H1 (cell line): Measurements from ENCODE around the gene JAG2. TPM values are rescaled to one million over a fixed set of nuclear protein-coding genes. Genes with fewer than 3 reads are reported as not detected.

Experiments
- CTCF ChIA-PET: fragments of 300-600 bp; sonication (Branson Sonifier 250); formaldehyde crosslinking; loops from one replicate; lab custom pipeline; 2021; ENCODE audit not compliant: partially characterized antibody; lab: Charles Lee
- POLR2A ChIA-PET: fragments of 300-600 bp; sonication (Branson Sonifier 250); formaldehyde crosslinking; loops from one replicate; lab custom pipeline; 2021; ENCODE audit warnings: inconsistent platforms; ENCODE audit not compliant: partially characterized antibody; lab: Charles Lee
- DNase-seq, 2 experiments: peaks; one replicate each; pipeline versions ENCODE4 v3.0.0 to v3.0.0-alpha.2; 2010 to 2022; ENCODE audit warnings: low spot score in 2 of 2, low read depth in 1 of 2, mixed read lengths in 1 of 2
- FAIRE-seq: peaks from 2 replicates; lab custom pipeline; 2011; peaks lifted over from hg19 to GRCh38; lab: Jason Lieb, UNC
- H2AFZ ChIP-seq: 2 replicates; pipeline ENCODE4 v1.8.1; 2012; ENCODE audit warnings: low read length, inconsistent platforms
- H2AK5ac ChIP-seq: 2 replicates; pipeline ENCODE4 v1.6.1; 2013; ENCODE audit warnings: low read depth, low read length
- H2BK120ac ChIP-seq: replicated peaks from 2 replicates; pipeline ENCODE3; 2013; ENCODE audit warnings: low read depth, low read length, inconsistent platforms
- H2BK12ac ChIP-seq: 2 replicates; pipeline ENCODE4 v1.6.1; 2013; ENCODE audit warnings: low read depth, low read length
- H2BK15ac ChIP-seq: 2 replicates; pipeline ENCODE4 v1.6.1; 2013; ENCODE audit warnings: low read length
- H2BK20ac ChIP-seq: 2 replicates; pipeline ENCODE4 v1.6.1; 2013; ENCODE audit warnings: low read length
- H2BK5ac ChIP-seq: 2 replicates; pipeline ENCODE4 v1.6.1; 2013; ENCODE audit warnings: low read depth, low read length
- H3K14ac ChIP-seq: 2 replicates; pipeline ENCODE4 v1.6.1; 2013; ENCODE audit warnings: inconsistent platforms; ENCODE audit not compliant: insufficient read length
- H3K18ac ChIP-seq: 2 replicates; pipeline ENCODE4 v1.6.1; 2013; ENCODE audit warnings: low read length; ENCODE audit errors: extremely low read depth
- H3K23ac ChIP-seq: 2 replicates; pipeline ENCODE4 v1.6.1; 2013; ENCODE audit warnings: inconsistent platforms; ENCODE audit not compliant: insufficient read length
- H3K23me2 ChIP-seq: 2 replicates; pipeline ENCODE4 v1.6.1; 2013; ENCODE audit warnings: low read depth, low read length
- H3K27ac ChIP-seq: 2 replicates; pipeline ENCODE4 v1.6.1; 2011; ENCODE audit warnings: low read depth, low read length, inconsistent platforms
- H3K27me3 ChIP-seq, 4 experiments: replicated peaks in 1 of 4; 1 replicate in 1 of 4; 2 replicates in 3 of 4; pipeline versions ENCODE4 v1.6.1 to v1.8.1; 2011 to 2013; ENCODE audit warnings: low read length in 3 of 4, mild to moderate bottlenecking in 3 of 4, inconsistent platforms in 2 of 4, mixed read lengths in 2 of 4, moderate library complexity in 1 of 4; ENCODE audit not compliant: control insufficient read depth in 3 of 4, insufficient read depth in 3 of 4; ENCODE audit errors: extremely low read depth in 1 of 4
- H3K36me3 ChIP-seq, 4 experiments: 2 replicates each; pipeline versions ENCODE4 v1.6.1 to v1.8.1; 2011 to 2013; ENCODE audit warnings: mild to moderate bottlenecking in 4 of 4, low read length in 3 of 4, moderate library complexity in 2 of 4, control low read depth in 1 of 4, inconsistent platforms in 1 of 4; ENCODE audit not compliant: insufficient read depth in 4 of 4, control insufficient read depth in 2 of 4
- H3K4ac ChIP-seq: replicated peaks from 2 replicates; pipeline ENCODE3; 2013; ENCODE audit warnings: low read length, low read depth, mixed read lengths, inconsistent platforms; ENCODE audit not compliant: insufficient read length
- H3K4me1 ChIP-seq, 4 experiments: replicated peaks in 1 of 4; 1 replicate in 1 of 4; 2 replicates in 3 of 4; pipeline versions ENCODE4 v1.6.1 to v1.8.1; 2011 to 2013; ENCODE audit warnings: low read length in 3 of 4, inconsistent platforms in 2 of 4, mixed read lengths in 1 of 4; ENCODE audit not compliant: insufficient read depth in 4 of 4, control insufficient read depth in 3 of 4
- H3K4me2 ChIP-seq, 2 experiments: 2 replicates each; pipeline versions ENCODE4 v1.6.1 to v1.8.1; 2011 to 2013; ENCODE audit warnings: low read depth in 2 of 2, low read length in 2 of 2, control low read depth in 1 of 2, inconsistent platforms in 1 of 2, mild to moderate bottlenecking in 1 of 2; ENCODE audit not compliant: insufficient read depth in 1 of 2
- H3K4me3 ChIP-seq, 4 experiments: fragments of 200-600, 300-600 bp in 1 of 4; sonication (generic), shearing (Covaris generic), sonication (Bioruptor Twin) in 1 of 4; 2 replicates each; pipeline versions ENCODE4 v1.5.1 to v1.8.1; 2011 to 2016; ENCODE audit warnings: low read length in 4 of 4, low read depth in 3 of 4, control low read depth in 2 of 4, inconsistent platforms in 2 of 4, mild to moderate bottlenecking in 2 of 4, mixed read lengths in 1 of 4, moderate library complexity in 1 of 4; ENCODE audit not compliant: insufficient read depth in 2 of 4; ENCODE audit errors: extremely low read depth in 1 of 4
- H3K56ac ChIP-seq: replicated peaks from 2 replicates; pipeline ENCODE3; 2013; ENCODE audit warnings: low read depth, mild to moderate bottlenecking, mixed read lengths, low read length, inconsistent platforms; ENCODE audit not compliant: insufficient read length
- H3K79me1 ChIP-seq: 2 replicates; pipeline ENCODE4 v1.6.1; 2013; ENCODE audit warnings: low read depth, low read length, control low read depth
- H3K79me2 ChIP-seq, 2 experiments: 2 replicates each; pipeline versions ENCODE4 v1.6.1 to v1.8.1; 2012 to 2013; ENCODE audit warnings: low read length in 2 of 2, mild to moderate bottlenecking in 2 of 2, inconsistent platforms in 1 of 2; ENCODE audit not compliant: insufficient read depth in 2 of 2, control insufficient read depth in 1 of 2
- H3K9ac ChIP-seq, 4 experiments: replicated peaks in 1 of 4; 1 replicate in 1 of 4; 2 replicates in 3 of 4; pipeline versions ENCODE4 v1.6.1 to v1.8.1; 2011 to 2013; ENCODE audit warnings: low read depth in 3 of 4, low read length in 3 of 4, control low read depth in 2 of 4, mild to moderate bottlenecking in 2 of 4, moderate library complexity in 2 of 4, inconsistent platforms in 1 of 4; ENCODE audit errors: extremely low read depth in 1 of 4
- H3K9me3 ChIP-seq, 2 experiments: 2 replicates each; pipeline versions ENCODE4 v1.6.1 to v1.8.1; 2012 to 2013; ENCODE audit warnings: mild to moderate bottlenecking in 2 of 2, moderate library complexity in 2 of 2, control low read depth in 1 of 2, inconsistent platforms in 1 of 2, low read depth in 1 of 2, low read length in 1 of 2, mixed read lengths in 1 of 2; ENCODE audit not compliant: insufficient read depth in 2 of 2
- H4K20me1 ChIP-seq, 2 experiments: replicated peaks in 1 of 2; 2 replicates each; pipeline versions ENCODE3 to v1.8.1; 2011 to 2013; ENCODE audit warnings: inconsistent platforms in 2 of 2, low read length in 2 of 2, mild to moderate bottlenecking in 1 of 2; ENCODE audit not compliant: insufficient read depth in 2 of 2, control insufficient read depth in 1 of 2
- H4K5ac ChIP-seq: 2 replicates; pipeline ENCODE4 v1.6.1; 2013; ENCODE audit warnings: low read length, low read depth, mixed read lengths, inconsistent platforms; ENCODE audit not compliant: insufficient read length
- H4K8ac ChIP-seq: 2 replicates; pipeline ENCODE4 v1.8.0; 2013; ENCODE audit warnings: mild to moderate bottlenecking, moderate library complexity, low read length, inconsistent platforms; ENCODE audit not compliant: insufficient read depth; ENCODE audit errors: extremely low read depth
- H4K91ac ChIP-seq: replicated peaks from 2 replicates; pipeline ENCODE3; 2013; ENCODE audit warnings: low read length, mixed read lengths, inconsistent platforms; ENCODE audit not compliant: insufficient read length
- CEBPB ChIP-seq: IDR thresholded peaks from 2 replicates; pipeline ENCODE4 v1.6.1; 2012; ENCODE audit warnings: low read depth, low read length
- CREB1 ChIP-seq: IDR thresholded peaks from 2 replicates; pipeline ENCODE4 v1.6.1; 2012; ENCODE audit warnings: inconsistent platforms
- EP300 ChIP-seq, 2 experiments: IDR thresholded peaks; 1 replicate in 1 of 2; 2 replicates in 1 of 2; pipeline ENCODE4 v1.6.1; 2011 to 2012; ENCODE audit warnings: low read depth in 2 of 2, low read length in 2 of 2, mild to moderate bottlenecking in 2 of 2, borderline replicate concordance in 1 of 2, inconsistent platforms in 1 of 2, moderate library complexity in 1 of 2
- JUN ChIP-seq: IDR thresholded peaks from 2 replicates; pipeline ENCODE4 v1.6.1; 2011; ENCODE audit warnings: low read depth, mild to moderate bottlenecking, improper control_type of control experiment, low read length
- NRF1 ChIP-seq: IDR thresholded peaks from 2 replicates; pipeline ENCODE4 v1.6.1; 2011; ENCODE audit warnings: mild to moderate bottlenecking, low read depth, low read length, improper control_type of control experiment
- RFX5 ChIP-seq: IDR thresholded peaks from 2 replicates; pipeline ENCODE4 v1.6.1; 2011; ENCODE audit warnings: low read depth, low read length, improper control_type of control experiment, borderline replicate concordance
- RNF2 ChIP-seq: fragments of 200-900, 300-1000 bp; sonication (generic); IDR thresholded peaks from 2 replicates; pipeline ENCODE4 v1.7.1; 2016; ENCODE audit warnings: borderline replicate concordance, low read depth, mild to moderate bottlenecking, antibody characterized with exemption, low read length; ENCODE audit not compliant: poor library complexity, severe bottlenecking; ENCODE audit errors: missing control alignments
- RXRA ChIP-seq: IDR thresholded peaks from 2 replicates; pipeline ENCODE4 v1.6.1; 2011; ENCODE audit warnings: low read depth, mild to moderate bottlenecking, low read length, moderate library complexity; ENCODE audit not compliant: insufficient read depth
- SP2 ChIP-seq: IDR thresholded peaks from 2 replicates; pipeline ENCODE4 v1.6.1; 2012; ENCODE audit warnings: mild to moderate bottlenecking, low read length, inconsistent platforms
- SRF ChIP-seq: IDR thresholded peaks from 2 replicates; pipeline ENCODE4 v1.6.1; 2011; ENCODE audit warnings: mild to moderate bottlenecking, low read depth, low read length, moderate library complexity
- TAF1 ChIP-seq: IDR thresholded peaks from 2 replicates; pipeline ENCODE4 v1.6.1; 2011; ENCODE audit warnings: mild to moderate bottlenecking, low read depth, low read length
- TEAD4 ChIP-seq: IDR thresholded peaks from 2 replicates; pipeline ENCODE4 v1.6.1; 2012; ENCODE audit warnings: low read depth, low read length, inconsistent platforms, mixed read lengths
- WGBS, 2 experiments: shearing (Covaris generic) in 1 of 2; methylation state at CpG; one replicate each; pipeline versions ENCODE4 v1.1.6 to v1.1.7; 2013 to 2015; ENCODE audit warnings: low lambda C conversion rate in 2 of 2, mixed read lengths in 2 of 2, inconsistent platforms in 1 of 2, low coverage in 1 of 2, missing lambda C conversion rate in 1 of 2; ENCODE audit not compliant: insufficient replicate concordance in 2 of 2, insufficient coverage in 1 of 2, insufficient read length in 1 of 2; ENCODE audit errors: extremely low coverage in 1 of 2, missing lambda C conversion rate in 1 of 2; 5-methylcytosine and 5-hydroxymethylcytosine counted together
- polyA plus RNA-seq, 7 experiments: library from polyadenylated mRNA; depleted of rRNA in 3 of 7; stranded (reverse) in 5 of 7; unstranded in 2 of 7; fragments of >200 nt in 5 of 7; fragments of 200-250 nt in 2 of 7; gene quantifications; 1 replicate in 5 of 7; 2 replicates in 1 of 7; 4 replicates in 1 of 7; pipeline versions ENCODE4 v1.2.1 to v1.2.3, GENCODE V29; 2011 to 2013; ENCODE audit warnings: missing spikeins in 2 of 7, mixed read lengths in 2 of 7
- total RNA-seq: library from RNA; stranded (reverse); fragmentation: NEBNext Ultra II Directional; extraction: Animal tissue kit (Norgen Biotek cat#: 25700); gene quantifications from 2 replicates; pipeline ENCODE4 v1.2.1, GENCODE V29; 2021

The JAG2 gene
- total and polyA plus RNA-seq, 2 of the 8 experiments (the other 6 are each of a cell fraction or from before 2014, with no cell fraction given): 2.8 to 6.2 TPM

DNA sequence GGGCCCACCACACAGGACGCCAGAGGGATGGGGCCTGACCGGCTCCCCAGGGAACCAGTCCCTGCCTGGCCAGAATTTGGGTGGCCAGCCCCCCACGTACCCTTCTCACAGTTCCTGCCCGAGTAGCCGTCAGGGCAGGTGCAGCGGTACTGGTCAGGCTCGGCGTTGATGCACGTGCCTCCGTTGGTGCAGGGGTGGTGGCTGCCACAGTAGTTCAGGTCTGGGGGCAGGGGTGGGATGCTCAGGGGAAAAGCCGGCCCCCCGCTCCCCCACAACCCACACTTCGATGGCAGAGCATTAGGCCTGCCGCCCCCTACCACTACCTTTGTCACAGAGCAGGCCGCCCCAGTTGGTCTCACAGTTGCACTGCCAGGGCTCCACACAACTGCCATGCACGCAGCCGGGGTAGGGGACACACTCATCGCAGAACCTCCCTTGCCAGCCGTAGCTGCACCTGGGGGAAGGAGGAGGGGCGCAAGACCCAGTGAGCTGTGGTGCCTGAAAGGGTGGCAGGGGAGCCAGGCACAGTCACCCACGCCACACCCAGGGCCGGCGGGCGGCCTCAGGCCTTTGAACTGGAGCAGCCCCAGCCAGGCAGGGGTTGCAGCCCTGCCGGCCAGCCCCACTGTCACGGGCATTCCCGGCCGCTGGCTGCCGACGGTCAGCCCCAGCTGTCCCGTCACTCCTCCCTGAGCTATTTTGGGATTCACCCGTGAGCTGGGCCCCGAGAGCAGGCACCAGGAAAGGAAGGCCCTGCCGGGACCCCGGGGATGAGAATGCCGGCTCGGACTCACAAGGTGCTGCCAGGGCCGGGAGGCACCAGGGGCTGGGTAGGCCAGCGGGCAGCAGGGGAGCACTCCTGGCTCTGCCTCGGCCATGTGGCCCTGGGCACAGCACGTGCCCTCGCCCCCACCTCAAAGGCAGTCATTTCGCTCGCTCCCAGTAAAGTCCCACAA, 16.5 kb downstream of the JAG2 start:
- H3K9ac ChIP-seq: no peak overlapping the region
- no peak overlapping the region for H4K5ac ChIP-seq
- 0 out of 2 replicates have a peak, but pooled peaks cover under 1% of the 10 kb centered on the region for H3K23me2 ChIP-seq
- H4K20me1 ChIP-seq: peaks cover 0 to 2% of the 10 kb centered on the region in 2 experiments
- ChIA-PET POLR2A (no interaction called here), CTCF (interaction anchor here (0.6 to 1.7 kb wide), 5 partner anchors 13 to 328 kb away, joined by 3 to 4 read pairs (median 3); partner anchors contain the start of gene JAG2)
- no peak overlapping the region for H2BK20ac ChIP-seq
- H3K56ac ChIP-seq: no peak overlapping the region
- no peak overlapping the region for H2BK15ac ChIP-seq
- no peak overlapping the region for H3K4ac ChIP-seq
- no peak overlapping the region for H4K91ac ChIP-seq
- H3K27me3 ChIP-seq: no peaks in the 10 kb centered on the region
- no peak overlapping the region for H3K23ac ChIP-seq
- H3K79me1 ChIP-seq: no peaks in the 10 kb centered on the region
- H3K4me2 ChIP-seq: no peak overlapping the region
- H3K4me1 ChIP-seq: peaks cover 0 to 8% (median 0%) of the 10 kb centered on the region in 4 experiments; a peak in 4 of 7 replicates
- H2BK12ac ChIP-seq: no peak overlapping the region
- no peaks in the 10 kb centered on the region for H3K79me2 ChIP-seq
- H2AFZ ChIP-seq: no peak overlapping the region
- H3K4me3 ChIP-seq: no peak overlapping the region
- H3K27ac ChIP-seq: no peak overlapping the region
- no peak for DNase-seq
- H2BK120ac ChIP-seq: no peak overlapping the region
- no peak overlapping the region for H3K14ac ChIP-seq
- no peak overlapping the region; the same call in 1 of the 2 replicates for H2BK5ac ChIP-seq
- no peaks in the 10 kb centered on the region for H3K36me3 ChIP-seq
- H3K18ac ChIP-seq: no peak overlapping the region; the same call in 1 of the 2 replicates
- no peak for FAIRE-seq
- no peak overlapping the region for H2AK5ac ChIP-seq
- H3K9me3 ChIP-seq: no peaks in the 10 kb centered on the region
- WGBS, 2 experiments: 90% methylated on average over 29 of the region's 44 CpGs; no CpG with 5 or more reads in 1 of the 2 experiments
- H4K8ac ChIP-seq: no peak overlapping the region
- TF ChIP-seq TEAD4 (no peak), SRF (no peak), SP2 (no peak), RNF2 (no peak), JUN (no peak), CREB1 (no peak), RXRA (no peak), NRF1 (no peak), EP300 (IDR thresholded peaks at IDR 0.05; ENCODE audit: borderline replicate concordance in 1 of 2, low read depth in 2 of 2, low read length in 2 of 2) (no peak), CEBPB (no peak), TAF1 (no peak), RFX5 (no peak)
